ENCODE measurements around the gene PIGN. TPM values are rescaled to one million over a fixed set of nuclear protein-coding genes. Genes with fewer than 3 reads are reported as not detected.

PIGN gene
- total RNA-seq, 3 donors from 2014 or later, result 29.5 to 40.4 (median 36.3) TPM

DNA sequence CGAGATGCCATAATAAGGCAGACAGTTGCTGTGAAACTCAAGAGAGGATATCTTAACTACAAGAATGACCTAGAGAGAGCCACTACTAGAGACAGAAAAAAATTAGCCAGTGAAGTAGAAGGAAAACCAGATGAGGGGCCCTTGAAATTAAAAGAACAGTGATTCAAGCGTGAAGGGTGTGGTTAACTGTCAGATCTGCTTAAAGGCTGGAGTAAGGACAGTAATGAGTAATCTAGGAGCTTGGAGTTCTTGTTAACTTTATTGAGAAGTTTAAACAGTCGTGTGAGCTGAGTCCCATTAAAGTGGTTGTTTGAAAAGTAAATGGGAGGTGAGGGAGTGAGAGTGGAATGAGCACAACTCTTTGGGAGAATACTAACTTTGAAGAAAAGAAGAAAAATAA lies 21.3 kb downstream of the PIGN start:
- Histone ChIP-seq H3K4me3 (no peak overlapping the region), H3K4me1 (ENCODE audit: low read depth) (peaks cover 6% of the 10 kb centered on the region), H3K9me3 (no peaks in the 10 kb centered on the region), H3K36me3 (ENCODE audit: low read depth) (no peaks in the 10 kb centered on the region)
- DNase-seq (no peak), ATAC-seq (peak; percentile 81)
- intact Hi-C loops (cut with DNase I, micrococcal nuclease), result no loop called here
- TF ChIP-seq, protein P1, sequence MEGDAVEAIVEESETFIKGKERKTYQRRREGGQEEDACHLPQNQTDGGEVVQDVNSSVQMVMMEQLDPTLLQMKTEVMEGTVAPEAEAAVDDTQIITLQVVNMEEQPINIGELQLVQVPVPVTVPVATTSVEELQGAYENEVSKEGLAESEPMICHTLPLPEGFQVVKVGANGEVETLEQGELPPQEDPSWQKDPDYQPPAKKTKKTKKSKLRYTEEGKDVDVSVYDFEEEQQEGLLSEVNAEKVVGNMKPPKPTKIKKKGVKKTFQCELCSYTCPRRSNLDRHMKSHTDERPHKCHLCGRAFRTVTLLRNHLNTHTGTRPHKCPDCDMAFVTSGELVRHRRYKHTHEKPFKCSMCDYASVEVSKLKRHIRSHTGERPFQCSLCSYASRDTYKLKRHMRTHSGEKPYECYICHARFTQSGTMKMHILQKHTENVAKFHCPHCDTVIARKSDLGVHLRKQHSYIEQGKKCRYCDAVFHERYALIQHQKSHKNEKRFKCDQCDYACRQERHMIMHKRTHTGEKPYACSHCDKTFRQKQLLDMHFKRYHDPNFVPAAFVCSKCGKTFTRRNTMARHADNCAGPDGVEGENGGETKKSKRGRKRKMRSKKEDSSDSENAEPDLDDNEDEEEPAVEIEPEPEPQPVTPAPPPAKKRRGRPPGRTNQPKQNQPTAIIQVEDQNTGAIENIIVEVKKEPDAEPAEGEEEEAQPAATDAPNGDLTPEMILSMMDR (IDR thresholded peaks at IDR 0.05), result no peak

DNA sequence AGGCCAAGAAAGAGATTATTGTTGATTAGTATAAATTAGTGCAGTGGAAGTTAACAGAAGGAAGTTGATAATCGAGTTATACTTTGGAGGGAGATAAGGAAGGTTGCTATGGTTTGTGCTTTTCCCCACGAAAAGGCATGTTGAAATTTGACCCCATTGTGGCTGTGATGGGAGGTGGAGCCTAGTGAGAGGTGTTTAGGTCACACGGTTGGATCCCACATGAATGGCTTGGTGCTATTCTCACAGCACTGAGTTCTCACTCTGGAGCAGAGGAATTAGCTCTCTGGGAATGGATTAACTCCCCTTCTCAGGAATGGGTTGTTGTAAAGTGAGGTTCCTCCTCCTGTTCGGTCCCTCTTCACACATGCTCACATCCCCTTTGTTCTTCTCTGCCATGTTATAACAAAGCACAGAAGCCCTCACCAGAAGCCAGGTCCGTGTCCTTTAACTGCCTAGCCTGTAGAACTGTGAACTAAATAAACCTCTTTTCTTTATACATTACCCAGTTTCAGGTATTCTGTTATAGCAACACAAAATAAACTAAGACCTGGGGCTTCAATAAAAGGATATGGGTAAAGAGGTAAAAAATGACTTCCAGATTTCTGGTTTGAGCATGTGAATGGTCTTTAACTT lies 21.9 kb downstream of the PIGN start:
- H3K9me3 ChIP-seq, result no peaks in the 10 kb centered on the region
- peaks cover 6% of the 10 kb centered on the region for H3K4me1 ChIP-seq (ENCODE audit: low read depth)
- intact Hi-C loops (cut with DNase I, micrococcal nuclease), result no loop called here
- TF ChIP-seq, protein P1 (IDR thresholded peaks at IDR 0.05), result no peak
- ATAC-seq, result peak; percentile 47
- DNase-seq, result no peak
- no peaks in the 10 kb centered on the region for H3K36me3 ChIP-seq (ENCODE audit: low read depth)
- H3K4me3 ChIP-seq, result no peak overlapping the region

DNA sequence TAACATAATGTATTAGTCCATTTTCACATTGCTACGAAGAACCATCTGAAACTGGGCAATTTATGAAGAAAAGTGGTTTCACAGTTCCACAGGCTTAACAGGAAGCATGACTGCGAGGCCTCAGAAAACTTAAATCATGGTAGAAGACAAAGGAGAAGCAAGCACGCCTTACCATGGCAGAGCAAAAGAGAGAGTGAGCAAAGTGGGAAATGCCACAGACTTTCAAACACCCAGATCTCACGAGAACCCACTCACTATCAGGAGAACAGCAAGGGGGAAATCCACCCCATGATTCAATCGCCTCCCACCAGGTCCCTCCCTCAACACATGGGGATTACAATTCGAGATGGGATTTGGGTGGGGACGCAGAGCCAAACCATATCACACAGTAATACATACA lies 22.5 kb downstream of the PIGN start:
- intact Hi-C loops (cut with DNase I, micrococcal nuclease), result no loop called here
- TF ChIP-seq, protein P1 (IDR thresholded peaks at IDR 0.05), result no peak
- H3K9me3 ChIP-seq, result no peaks in the 10 kb centered on the region

DNA sequence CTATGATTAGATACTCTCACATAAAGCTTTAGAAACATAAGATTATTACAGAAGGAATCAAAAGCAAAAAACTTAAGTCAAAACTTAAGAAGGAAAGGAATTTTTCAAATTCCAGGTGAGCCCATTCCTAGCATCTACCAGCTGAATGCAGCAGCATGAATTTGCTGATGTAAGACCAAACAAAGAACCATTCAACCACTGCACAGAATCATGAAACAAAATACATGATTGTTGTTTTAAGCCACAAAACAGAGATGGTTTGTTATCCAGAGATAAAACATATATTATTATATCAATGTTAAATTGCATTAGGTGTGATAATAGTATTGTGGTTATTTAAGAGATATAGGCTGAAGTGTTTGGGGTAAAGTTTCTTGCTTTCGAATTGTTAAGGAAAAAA lies 29.0 kb downstream of the PIGN start:
- H3K36me3 ChIP-seq (ENCODE audit: low read depth), result no peaks in the 10 kb centered on the region

More for the DNA sequence above, 22.5 kb downstream of the PIGN start:
- H3K4me1 ChIP-seq (ENCODE audit: low read depth), result peaks cover 6% of the 10 kb centered on the region
- no peaks in the 10 kb centered on the region for H3K36me3 ChIP-seq (ENCODE audit: low read depth)
- ATAC-seq (no peak), DNase-seq (no peak)
- H3K4me3 ChIP-seq, result no peak overlapping the region

DNA sequence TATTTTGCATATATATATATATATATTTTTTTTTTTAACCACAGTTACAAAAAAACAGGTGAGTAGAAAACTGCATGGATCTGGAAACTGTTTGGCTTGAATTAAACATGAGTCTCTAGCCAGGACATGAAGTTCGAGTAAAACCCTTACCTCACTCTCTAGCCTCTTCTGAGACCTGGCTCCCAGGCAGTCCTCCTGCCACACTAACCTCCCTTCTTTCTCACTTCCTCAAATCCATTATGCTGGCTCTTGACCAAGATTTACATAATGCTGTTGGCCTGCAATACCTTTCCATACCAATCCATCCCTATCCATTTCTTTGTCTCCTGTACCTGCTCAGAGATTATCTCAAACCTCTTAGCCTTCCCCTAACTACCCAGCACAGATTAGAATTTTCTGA lies 34.0 kb downstream of the PIGN start:
- TF ChIP-seq, protein P1 (IDR thresholded peaks at IDR 0.05), result no peak
- Histone ChIP-seq H3K9me3 (no peaks in the 10 kb centered on the region), H3K36me3 (ENCODE audit: low read depth) (no peaks in the 10 kb centered on the region), H3K4me1 (ENCODE audit: low read depth) (no peaks in the 10 kb centered on the region), H3K4me3 (no peak overlapping the region)
- no peak for ATAC-seq
- intact Hi-C loops (cut with DNase I, micrococcal nuclease), result no loop called here
- no peak for DNase-seq

More for the DNA sequence above, 29.0 kb downstream of the PIGN start:
- DNase-seq, result no peak
- H3K4me3 ChIP-seq, result no peak overlapping the region
- intact Hi-C loops (cut with DNase I, micrococcal nuclease), result no loop called here
- TF ChIP-seq, protein P1 (IDR thresholded peaks at IDR 0.05), result no peak
- H3K4me1 ChIP-seq (ENCODE audit: low read depth), result no peaks in the 10 kb centered on the region
- H3K9me3 ChIP-seq, result no peaks in the 10 kb centered on the region
- no peak for ATAC-seq
